GM12892 (cell line): Measurements from ENCODE around the gene SLC8A1.

Experiments used
- DNase-seq: peaks from one replicate; pipeline ENCODE4 v3.0.0; 2011; ENCODE audit not compliant: insufficient read length
- FAIRE-seq: peaks from 2 replicates; lab custom pipeline; 2011; peaks lifted over from hg19 to GRCh38; lab: Jason Lieb, UNC
- POLR2A ChIP-seq: IDR thresholded peaks from 2 replicates; pipeline ENCODE4 v1.6.1; 2011; ENCODE audit warnings: low read depth, low read length, control low read depth
- POLR2AphosphoS5 ChIP-seq: IDR thresholded peaks from 2 replicates; pipeline ENCODE4 v1.6.1; 2011; ENCODE audit warnings: low read depth, low read length, control low read depth
- TAF1 ChIP-seq: IDR thresholded peaks from 2 replicates; pipeline ENCODE4 v1.6.1; 2011; ENCODE audit warnings: low read depth, mild to moderate bottlenecking, control low read depth, low read length, borderline replicate concordance

The SLC8A1 gene

GRCh38 chr2:40131081-40131704 is 320.7 kb downstream of the SLC8A1 start:
- DNase-seq (no peak), FAIRE-seq (no peak)
- TF ChIP-seq POLR2AphosphoS5 (no peak), TAF1 (no peak), POLR2A (no peak)

- DNase-seq, result no peak
- TF ChIP-seq POLR2AphosphoS5 (no peak), POLR2A (no peak), TAF1 (no peak)
- FAIRE-seq, result no peak
These were observed 321.5 kb downstream of the SLC8A1 start for GRCh38 chr2:40130251-40130994.

GRCh38 chr2:40129725-40130124 is 322.2 kb downstream of the SLC8A1 start:
- FAIRE-seq (no peak), DNase-seq (no peak)
- no peak for TF ChIP-seq TAF1
- TF ChIP-seq POLR2A, result no peak
- no peak for TF ChIP-seq POLR2AphosphoS5

- FAIRE-seq, result no peak
These were observed 323.1 kb downstream of the SLC8A1 start for GRCh38 chr2:40128796-40129195.

GRCh38 chr2:40127890-40128557 is 323.9 kb downstream of the SLC8A1 start:
- TF ChIP-seq POLR2AphosphoS5, result no peak
- no peak for TF ChIP-seq POLR2A
- TF ChIP-seq TAF1, result no peak
- DNase-seq, result no peak
- no peak for FAIRE-seq

More at GRCh38 chr2:40128796-40129195, 323.1 kb downstream of the SLC8A1 start:
- no peak for TF ChIP-seq TAF1
- TF ChIP-seq POLR2A, result no peak
- no peak for TF ChIP-seq POLR2AphosphoS5
- DNase-seq, result no peak

GRCh38 chr2:40127146-40127545 is 324.7 kb downstream of the SLC8A1 start:
- no peak for DNase-seq
- FAIRE-seq, result no peak
- TF ChIP-seq POLR2AphosphoS5, result no peak
- TF ChIP-seq TAF1, result no peak
- TF ChIP-seq POLR2A, result no peak

- no peak for FAIRE-seq
- DNase-seq, result no peak
- TF ChIP-seq POLR2AphosphoS5 (no peak), POLR2A (no peak), TAF1 (no peak)
These were observed 325.9 kb downstream of the SLC8A1 start for GRCh38 chr2:40126006-40126405.

- TF ChIP-seq POLR2AphosphoS5, result no peak
- TF ChIP-seq POLR2A, result no peak
- no peak for TF ChIP-seq TAF1
- no peak for FAIRE-seq
- no peak for DNase-seq
These were observed 328.1 kb downstream of the SLC8A1 start for GRCh38 chr2:40123746-40124145.

- DNase-seq (no peak), FAIRE-seq (no peak)
- no peak for TF ChIP-seq TAF1
- no peak for TF ChIP-seq POLR2A
- TF ChIP-seq POLR2AphosphoS5, result no peak
These were observed 328.6 kb downstream of the SLC8A1 start for GRCh38 chr2:40123326-40123725.

- FAIRE-seq, result no peak
- TF ChIP-seq POLR2AphosphoS5 (no peak), POLR2A (no peak), TAF1 (no peak)
- no peak for DNase-seq
These were observed 330.9 kb downstream of the SLC8A1 start for GRCh38 chr2:40120957-40121356.

- DNase-seq, result no peak
- no peak for FAIRE-seq
- TF ChIP-seq POLR2AphosphoS5 (no peak), POLR2A (no peak), TAF1 (no peak)
These were observed 331.9 kb downstream of the SLC8A1 start for GRCh38 chr2:40120026-40120425.

GRCh38 chr2:40118622-40119021 is 333.3 kb downstream of the SLC8A1 start:
- TF ChIP-seq POLR2AphosphoS5 (no peak), TAF1 (no peak), POLR2A (no peak)
- no peak for FAIRE-seq
- no peak for DNase-seq
